Myocyte (in vitro differentiated cells): Measurements from ENCODE around the gene THAP4. TPM values are rescaled to one million over a fixed set of nuclear protein-coding genes. Genes with fewer than 3 reads are reported as not detected.

Experiments used
- total RNA-seq: library from RNA; depleted of rRNA; stranded (reverse); fragments of >200 nt; gene quantifications from 2 replicates; pipeline ENCODE4 v1.2.3, GENCODE V29; 2014

The THAP4 gene
- total RNA-seq, 1 donor from 2014 or later, result 54.7 TPM

Other genes with a start within 250 kb of the THAP4 start
- 565 and 642 TPM in 2 replicates for gene STK25, start 128.6 kb downstream of the THAP4 start, total RNA-seq
- gene BOK, start 78.4 kb downstream of the THAP4 start, total RNA-seq, result 69.7 and 114 TPM in 2 replicates
- 92.4 and 95.2 TPM in 2 replicates for gene ATG4B, start 535 bp upstream of the THAP4 start, total RNA-seq
- gene DTYMK, start 49.7 kb upstream of the THAP4 start, total RNA-seq, result 19.5 and 20.1 TPM in 2 replicates
- 18.7 and 21.4 TPM in 2 replicates for gene ING5, start 64.9 kb upstream of the THAP4 start, total RNA-seq
- gene D2HGDH, start 97.5 kb upstream of the THAP4 start, total RNA-seq, result 17.3 and 23.7 TPM in 2 replicates
- 0.47 TPM in 1 of 2 replicates, not detected in the other for gene GAL3ST2, start 139.7 kb upstream of the THAP4 start, total RNA-seq
- gene NEU4, start 172.0 kb upstream of the THAP4 start, total RNA-seq, result 3.2 and 30.5 TPM in 2 replicates
- gene PDCD1, start 221.7 kb upstream of the THAP4 start, total RNA-seq, result 0.16 TPM in 1 of 2 replicates, not detected in the other
- gene RTP5, start 232.6 kb upstream of the THAP4 start, total RNA-seq, result 0.08 TPM in 1 of 2 replicates, not detected in the other